Measurements from ENCODE around the gene SCN5A.

DNA sequence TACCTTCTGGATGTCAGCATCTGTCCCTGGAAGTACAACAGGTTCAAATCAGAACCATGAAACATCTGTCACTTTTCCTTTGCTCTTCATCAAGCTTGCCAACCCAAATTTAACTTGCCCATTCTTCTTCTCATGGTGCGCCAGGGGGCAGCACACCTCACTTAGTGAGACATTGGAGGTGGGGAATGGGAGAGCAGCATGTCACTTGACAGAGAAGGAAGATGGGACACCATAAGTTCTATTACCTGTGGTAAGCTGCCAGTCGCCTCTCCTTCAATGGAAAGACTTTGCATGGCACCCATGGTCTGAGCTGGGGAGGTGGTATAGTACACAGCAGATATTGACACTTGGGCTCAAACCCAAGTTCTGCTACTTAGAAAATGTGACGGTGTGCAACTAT, 2.9 kb downstream of the SCN5A start:
- TF ChIP-seq POLR2AphosphoS5 (IDR thresholded peaks at IDR 0.05; ENCODE audit: borderline replicate concordance, low read depth, low read length) (no peak), EZH2 (IDR thresholded peaks at IDR 0.05) (no peak)
